Heart right ventricle (tissue), 16 donors: ENCODE data around the gene PRDM16. TPM values are rescaled to one million over a fixed set of nuclear protein-coding genes. Genes with fewer than 3 reads are reported as not detected.
A peak's percentile ranks its signal among the peaks of the same experiment; 100 is the strongest.
"Not testable (repeated sequence)": the region's sequence is repeated elsewhere in the genome, so short reads cannot be mapped to it uniquely, and the experiment has no call there.

Experiments used
- ATAC-seq, 8 donors: fragments of 200-7000 bp; cut with Tn5 transposase; one replicate each; pipeline ENCODE4 v1.9.1; 2020; ENCODE audit warnings: mild to moderate bottlenecking in 8 of 8, moderate library complexity in 8 of 8, moderate number of reproducible peaks in 1 of 8
- DNase-seq, 2 donors: peaks; one replicate each; pipeline ENCODE4 v3.0.0-alpha.2; 2020
- H3K27ac ChIP-seq, 10 donors: fragments of 200-600 bp; sonication (generic) in 2 of 10; one replicate each; pipeline versions ENCODE4 v1.5.0 to v1.8.0; 2020 to 2022; ENCODE audit warnings: mild to moderate bottlenecking in 3 of 10
- H3K27me3 ChIP-seq, 7 donors: fragments of 200-600 bp; one replicate each; pipeline ENCODE4 v1.8.0; 2021 to 2022; ENCODE audit warnings: mild to moderate bottlenecking in 2 of 7
- H3K36me3 ChIP-seq, 9 donors: fragments of 200-600 bp; sonication (generic) in 1 of 9; one replicate each; pipeline versions ENCODE4 v1.5.0 to v1.8.0; 2020 to 2022; ENCODE audit warnings: mild to moderate bottlenecking in 2 of 9
- H3K4me1 ChIP-seq, 9 donors: fragments of 200-600 bp; sonication (generic) in 1 of 9; one replicate each; pipeline versions ENCODE4 v1.5.0 to v1.8.0; 2020 to 2022; ENCODE audit warnings: mild to moderate bottlenecking in 4 of 9
- H3K4me3 ChIP-seq, 10 donors: fragments of 200-600 bp; sonication (generic) in 2 of 10; one replicate each; pipeline versions ENCODE4 v1.5.0 to v1.8.0; 2020 to 2022; ENCODE audit warnings: mild to moderate bottlenecking in 7 of 10, moderate library complexity in 2 of 10
- H3K9me3 ChIP-seq, 11 donors: fragments of 200-600 bp in 10 of 11; sonication (generic) in 2 of 11; one replicate each; pipeline versions ENCODE4 v1.5.0 to v1.8.0; 2013 to 2022; ENCODE audit warnings: mild to moderate bottlenecking in 2 of 11, control low read depth in 1 of 11, moderate library complexity in 1 of 11
- CTCF ChIP-seq, 9 donors: fragments of 200-600 bp; sonication (generic) in 2 of 9; IDR thresholded peaks; one replicate each; pipeline versions ENCODE4 v1.5.0 to v1.8.0; 2021 to 2022; ENCODE audit warnings: antibody characterized with exemption in 9 of 9, mild to moderate bottlenecking in 5 of 9, moderate library complexity in 1 of 9
- WGBS, 2 donors: extraction: QIAGEN DNeasy Blood & Tissue Kit; methylation state at CpG; one replicate each; pipeline ENCODE4 v1.1.7; 2013; ENCODE audit warnings: inconsistent platforms in 1 of 2; 5-methylcytosine and 5-hydroxymethylcytosine counted together
- intact Hi-C, 10 donors: fragments of 100-400 bp; cut with DNase I; formaldehyde crosslinking; loops; one replicate each; pipeline versions ENCODE4 v1.11.1 to v1.14.2; 2022
- polyA plus RNA-seq, 2 donors: library from polyadenylated mRNA; stranded (reverse); fragments of 200-250 nt; gene quantifications; one replicate each; pipeline ENCODE4 v1.2.3, GENCODE V29; 2013
- total RNA-seq, 10 donors: library from RNA; stranded (reverse); fragmentation: NEBNext Ultra II Directional in 3 of 10; extraction: Animal tissue kit (Norgen Biotek cat#: 25700) in 3 of 10; gene quantifications; one replicate each; pipeline versions ENCODE4 v1.2.1 to v1.2.4, GENCODE V29; 2021 to 2023
- donor health status: Arrhythmogenic right ventricular cardiomyopathy.
- donor health status: ischemic (EF 13 %, LVEDD 7.1; RV severe dilation, severe dysfunction).
- donor health status: healthy with polysubstance abuse.
- donor health status: DM: no; HTN: yes; CAD: no.
- donor health status: DM: no; HTN: no; CAD: no.
- donor health status: ischemic (EF 25% LVEDD 6.9; RV normal size, moderate dysfunction).
- donor health status: ischemic (EF 25% LVEDD 5.7; RV mildly dilated, moderate dysfunction).
- donor health status: healthy.
- donor health status: DM: yes; HTN: yes; CAD: no.
- donor health status: Ischemic cardiomyopathy.
- donor health status: ischemic (EF 35%, LVEDD 5.7; RV mildly dilated, moderate dysfunction).
- donor health status: nonischemic (EF 11% LVEDD 7.7; RV severe dilation, severe dysfunction).
- donor health status: DM: yes; HTN: yes; CAD: no.
- donor health status: PGD.
- donor health status: ischemic (EF 29% LVEDD 5.4; RV normal size, mild dysfunction).
- donor health status: nonischemic (EF 23%, LVEDD 6.1; RV moderate dilation, normal function).

PRDM16 gene
- total and polyA plus RNA-seq, 12 donors: 4.1 to 25.9 (median 14.8) TPM

- no peak for ATAC-seq
- no peak for DNase-seq
- intact Hi-C loops: no loop called here
- Histone ChIP-seq H3K9me3 (peaks cover 0 to 6% (median 0%) of the 10 kb centered on the region in 11 donors), H3K4me3 (no peak overlapping the region), H3K27ac (no peak overlapping the region), H3K4me1 (no peaks in the 10 kb centered on the region), H3K36me3 (no peaks in the 10 kb centered on the region), H3K27me3 (peaks cover 0 to 5% (median 0%) of the 10 kb centered on the region in 7 donors)
- no peak for TF ChIP-seq CTCF (IDR thresholded peaks at IDR 0.05)
- 91 to 92% methylated on average over 21 of the region's 21 CpGs for WGBS, 2 donors
Measured at GRCh38 chr1:3238703-3239278, 169.8 kb downstream of the PRDM16 start.

- DNase-seq, H3K27me3 ChIP-seq, intact Hi-C loops, H3K4me3 ChIP-seq, ATAC-seq, H3K27ac ChIP-seq, H3K36me3 ChIP-seq, H3K4me1 ChIP-seq, H3K9me3 ChIP-seq: not testable (repeated sequence)
- 82 to 95% methylated on average over 3 of the region's 3 CpGs for WGBS, 2 donors
Measured at GRCh38 chr1:3239991-3240390, 171.0 kb downstream of the PRDM16 start.

DNA sequence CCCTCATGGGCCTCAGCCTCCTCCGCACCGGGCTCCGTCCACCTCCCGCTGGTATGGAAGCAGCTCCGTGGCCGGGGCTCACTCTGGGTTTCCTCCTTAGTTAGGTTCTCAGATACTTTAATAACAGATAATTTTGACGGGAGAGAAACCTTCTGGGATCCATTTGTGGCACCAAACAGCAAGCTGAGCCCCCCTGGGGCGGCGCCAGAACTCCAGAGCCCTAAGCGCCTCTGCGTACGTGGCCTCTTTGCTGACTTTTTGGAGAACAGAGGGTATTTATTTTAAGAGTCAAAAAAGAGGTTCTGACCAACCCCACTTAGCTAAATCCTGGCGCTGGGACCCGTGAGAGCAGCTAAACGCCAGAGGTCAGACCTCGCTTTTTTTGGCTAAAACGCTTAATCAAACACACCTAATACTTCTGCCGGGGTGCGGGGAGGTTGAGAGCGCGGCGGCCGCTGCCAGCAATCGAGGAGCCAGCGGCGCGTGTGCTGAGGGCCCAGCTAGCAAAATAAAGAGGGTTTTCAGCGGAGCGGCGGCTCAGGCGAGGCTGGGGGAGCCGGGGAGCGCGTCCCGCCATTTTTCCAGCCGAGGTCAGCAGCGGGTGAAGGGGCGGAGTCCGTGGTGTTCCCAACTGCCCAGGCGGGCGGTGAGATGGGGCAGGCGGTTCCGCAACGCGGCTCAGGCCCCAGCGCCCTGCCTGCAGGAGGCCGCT, 171.7 kb downstream of the PRDM16 start:
- Histone ChIP-seq H3K36me3 (no peaks in the 10 kb centered on the region), H3K4me3 (no peak overlapping the region), H3K27ac (no peak overlapping the region), H3K27me3 (peaks cover 0 to 9% (median 0%) of the 10 kb centered on the region in 7 donors), H3K9me3 (peaks cover 0 to 6% (median 0%) of the 10 kb centered on the region in 11 donors), H3K4me1 (no peaks in the 10 kb centered on the region)
- no peak for TF ChIP-seq CTCF (IDR thresholded peaks at IDR 0.05)
- no peak for DNase-seq
- no peak for ATAC-seq
- 57 to 68% methylated on average over 47 of the region's 47 CpGs for WGBS, 2 donors
- intact Hi-C loops: no loop called here

GRCh38 chr1:3241236-3241550, 172.2 kb downstream of the PRDM16 start:
- Histone ChIP-seq H3K4me3 (no peak overlapping the region), H3K4me1 (no peaks in the 10 kb centered on the region), H3K36me3 (no peaks in the 10 kb centered on the region), H3K9me3 (peaks cover 0 to 6% (median 0%) of the 10 kb centered on the region in 11 donors), H3K27ac (no peak overlapping the region), H3K27me3 (peaks cover 0 to 14% (median under 1%) of the 10 kb centered on the region in 7 donors)
- no peak for TF ChIP-seq CTCF (IDR thresholded peaks at IDR 0.05)
- DNase-seq: no peak
- peak in 1 of 8 donors; percentile 19 for ATAC-seq
- intact Hi-C loops: no loop called here
- WGBS, 2 donors: 81 to 86% methylated on average over 17 of the region's 17 CpGs
